ENCODE data around the gene LAD1. TPM values are rescaled to one million over a fixed set of nuclear protein-coding genes. Genes with fewer than 3 reads are reported as not detected.

The LAD1 gene
- total and polyA plus RNA-seq, 2 of the 4 experiments (the other 2 are of a cell fraction): under 0.01 to 0.07 TPM

- no peak overlapping the region for H4K8ac ChIP-seq (ENCODE audit: low read depth in 2 of 2, low read length in 2 of 2)
- ChIA-PET POLR2A (ENCODE audit: unreplicated experiment) (no interaction called here), CTCF (interaction anchor here (0.6 to 1.3 kb wide), 3 partner anchors 49 to 240 kb away, joined by 3 to 7 read pairs (median 4); no protein-coding TSS in a partner anchor)
- H3K27me3 ChIP-seq (ENCODE audit: control insufficient read depth, insufficient read depth, low read length): peaks cover 16% of the 10 kb centered on the region
- DNase-seq (no peak), ATAC-seq (ENCODE audit: low read depth) (no peak)
- H3K4me3 ChIP-seq (ENCODE audit: insufficient read depth, low read depth, low read length): no peak overlapping the region
- no peaks in the 10 kb centered on the region for H4K20me1 ChIP-seq (ENCODE audit: insufficient read depth, low read length)
- no peak overlapping the region for H2AK5ac ChIP-seq (ENCODE audit: low read depth, low read length)
- no peak overlapping the region for H4K91ac ChIP-seq (ENCODE audit: insufficient read depth, low read depth, low read length)
- H3K14ac ChIP-seq (replicated peaks; ENCODE audit: low read depth, low read length): no peak overlapping the region
- BruUV-seq (replicated peaks): no TSS peak
- H3K27ac ChIP-seq (ENCODE audit: insufficient read depth, low read length): no peak overlapping the region
- H2AK9ac ChIP-seq (replicated peaks; ENCODE audit: low read depth, low read length, poor library complexity): no peak overlapping the region
- in situ Hi-C loops (cut with MboI; ENCODE audit: low sequenced_read_pairs) (no loop called here), dilution Hi-C loops (cut with HindIII; ENCODE audit: low sequenced_read_pairs, unreplicated experiment) (no loop called here), intact Hi-C loops (cut with micrococcal nuclease) (loop anchor here (2.0 kb wide), 1 partner anchor 35 kb away; the partner anchor contains the start of gene PHLDA3)
- no CpG with 5 or more reads among the region's 6 CpGs for WGBS, 2 experiments (ENCODE audit: extremely low coverage in 2 of 2, insufficient read length in 1 of 2)
- H2BK120ac ChIP-seq (ENCODE audit: low read depth, low read length): no peak overlapping the region
- no peak overlapping the region for H3K23ac ChIP-seq (ENCODE audit: low read depth, low read length)
- TF ChIP-seq POLR2A (IDR thresholded peaks at IDR 0.05; ENCODE audit: low read depth, low read length) (no peak), NFE2L2 (IDR thresholded peaks at IDR 0.05; ENCODE audit: low read depth, low read length) (no peak), CTCF (conservative IDR thresholded peaks at IDR 0.05; ENCODE audit: low read depth, low read length) (no peak), MAFK (IDR thresholded peaks at IDR 0.05; ENCODE audit: low read depth, low read length) (no peak), CEBPB (IDR thresholded peaks at IDR 0.05; ENCODE audit: low read depth, low read length) (no peak), BHLHE40 (IDR thresholded peaks at IDR 0.05; ENCODE audit: low read depth, low read length) (no peak), MAZ (IDR thresholded peaks at IDR 0.05; ENCODE audit: borderline replicate concordance, low read depth, low read length) (no peak)
- no peaks in the 10 kb centered on the region for H3K36me3 ChIP-seq (ENCODE audit: control insufficient read depth, insufficient read depth, low read length)
- no peak overlapping the region for H2AFZ ChIP-seq (replicated peaks; ENCODE audit: low read length, poor library complexity)
- no peak overlapping the region for H2BK5ac ChIP-seq (ENCODE audit: low read depth, low read length, poor library complexity, severe bottlenecking)
- H3K18ac ChIP-seq (ENCODE audit: low read depth, low read length): no peak overlapping the region
- H3K4ac ChIP-seq (ENCODE audit: low read depth, low read length): no peak overlapping the region
- H2BK20ac ChIP-seq (ENCODE audit: low read depth, low read length): no peak overlapping the region
- H3K79me1 ChIP-seq (ENCODE audit: low read depth in 1 of 2, low read length in 2 of 2): no peaks in the 10 kb centered on the region
- H3K4me2 ChIP-seq (ENCODE audit: low read depth, low read length): no peak overlapping the region
- no peak overlapping the region for H2BK15ac ChIP-seq (ENCODE audit: low read depth, low read length)
- H3K9me1 ChIP-seq (ENCODE audit: insufficient read depth, low read length): no peaks in the 10 kb centered on the region; the same call in none of the 2 replicates
- no peak overlapping the region for H3K9ac ChIP-seq (ENCODE audit: low read depth, low read length)
- H4K5ac ChIP-seq (ENCODE audit: low read depth, low read length): no peak overlapping the region
- H3K9me3 ChIP-seq (ENCODE audit: control insufficient read depth, insufficient read depth, low read length): no peaks in the 10 kb centered on the region
- no peak overlapping the region for H3K56ac ChIP-seq (ENCODE audit: extremely low read depth, insufficient read depth, low read length)
- no peaks in the 10 kb centered on the region for H3K4me1 ChIP-seq (ENCODE audit: control insufficient read depth, insufficient read depth, low read length)
These were observed 34.5 kb upstream of the LAD1 start for GRCh38 chr1:201433609-201434008.
